IMR-90 (cell line): ENCODE measurements around the gene ATF6B. TPM values are rescaled to one million over a fixed set of nuclear protein-coding genes. Genes with fewer than 3 reads are reported as not detected.
A peak's percentile ranks its signal among the peaks of the same experiment; 100 is the strongest.

ENCODE experiments used
- ATAC-seq: fragments of 200-7000 bp; cut with Tn5 transposase; 2 replicates; pipeline ENCODE4 v1.9.1; 2020; ENCODE audit warnings: low read depth, mild to moderate bottlenecking, moderate library complexity
- BruUV-seq: library from RNA; stranded (reverse); fragments of 400-500 nt; replicated peaks from 2 replicates; lab custom pipeline; 2021; lab: Mats Ljungman, UMichigan
- CTCF ChIA-PET: fragments of 300-600 bp; formaldehyde crosslinking; extraction: SDS; loops from one replicate; lab custom pipeline; 2021; ENCODE audit warnings: antibody characterized with exemption; lab: Yijun Ruan, JAX
- POLR2A ChIA-PET: fragments of 300-600 bp; sonication (Branson Sonifier 250); formaldehyde crosslinking; loops from one replicate; lab custom pipeline; 2022; ENCODE audit warnings: antibody characterized with exemption; ENCODE audit not compliant: unreplicated experiment; lab: Charles Lee
- DNase-seq: peaks from one replicate; pipeline ENCODE4 v3.0.0; 2013
- H2AFZ ChIP-seq: replicated peaks from 2 replicates; pipeline ENCODE3; 2013; ENCODE audit warnings: low read length, mild to moderate bottlenecking; ENCODE audit not compliant: poor library complexity
- H2AK5ac ChIP-seq: 2 replicates; pipeline ENCODE4 v1.6.1; 2013; ENCODE audit warnings: low read depth, low read length, inconsistent platforms
- H2AK9ac ChIP-seq: replicated peaks from 2 replicates; pipeline ENCODE3; 2013; ENCODE audit warnings: mild to moderate bottlenecking, low read depth, low read length, moderate library complexity; ENCODE audit not compliant: poor library complexity
- H2BK120ac ChIP-seq: 2 replicates; pipeline ENCODE4 v1.6.1; 2013; ENCODE audit warnings: low read depth, low read length, inconsistent platforms
- H2BK15ac ChIP-seq: 3 replicates; pipeline ENCODE4 v1.6.1; 2013; ENCODE audit warnings: low read depth, low read length, inconsistent platforms
- H2BK20ac ChIP-seq: 2 replicates; pipeline ENCODE4 v1.6.1; 2013; ENCODE audit warnings: low read depth, mild to moderate bottlenecking, inconsistent platforms, low read length, moderate library complexity
- H2BK5ac ChIP-seq: 2 replicates; pipeline ENCODE4 v1.6.1; 2013; ENCODE audit warnings: mild to moderate bottlenecking, low read depth, low read length, inconsistent platforms; ENCODE audit not compliant: poor library complexity, severe bottlenecking
- H3K14ac ChIP-seq: replicated peaks from 2 replicates; pipeline ENCODE4 v1.6.1; 2013; ENCODE audit warnings: low read depth, low read length, inconsistent platforms
- H3K18ac ChIP-seq: 2 replicates; pipeline ENCODE4 v1.6.1; 2013; ENCODE audit warnings: low read depth, low read length, control low read depth
- H3K23ac ChIP-seq: 2 replicates; pipeline ENCODE4 v1.6.1; 2013; ENCODE audit warnings: low read depth, low read length, inconsistent platforms
- H3K27ac ChIP-seq: 2 replicates; pipeline ENCODE4 v1.5.1; 2013; ENCODE audit warnings: mild to moderate bottlenecking, control low read depth, low read length; ENCODE audit not compliant: insufficient read depth
- H3K27me3 ChIP-seq: 2 replicates; pipeline ENCODE4 v1.6.1; 2013; ENCODE audit warnings: low read length; ENCODE audit not compliant: control insufficient read depth, insufficient read depth
- H3K36me3 ChIP-seq: 2 replicates; pipeline ENCODE4 v1.6.1; 2013; ENCODE audit warnings: low read length, mixed read lengths; ENCODE audit not compliant: control insufficient read depth, insufficient read depth
- H3K4ac ChIP-seq: 2 replicates; pipeline ENCODE4 v1.6.1; 2013; ENCODE audit warnings: low read depth, low read length, inconsistent platforms
- H3K4me1 ChIP-seq: 2 replicates; pipeline ENCODE4 v1.6.1; 2013; ENCODE audit warnings: low read length, mixed read lengths; ENCODE audit not compliant: control insufficient read depth, insufficient read depth
- H3K4me2 ChIP-seq: 2 replicates; pipeline ENCODE4 v1.6.1; 2013; ENCODE audit warnings: low read depth, mild to moderate bottlenecking, control low read depth, low read length, moderate library complexity
- H3K4me3 ChIP-seq: 2 replicates; pipeline ENCODE4 v1.5.1; 2013; ENCODE audit warnings: low read depth, mild to moderate bottlenecking, control low read depth, low read length, moderate library complexity; ENCODE audit not compliant: insufficient read depth
- H3K56ac ChIP-seq: 2 replicates; pipeline ENCODE4 v1.6.1; 2013; ENCODE audit warnings: low read length, inconsistent platforms; ENCODE audit not compliant: insufficient read depth; ENCODE audit errors: extremely low read depth
- H3K79me1 ChIP-seq, 2 experiments: 2 replicates each; pipeline ENCODE4 v1.6.1; 2013; ENCODE audit warnings: low read length in 2 of 2, inconsistent platforms in 1 of 2, low read depth in 1 of 2
- H3K9ac ChIP-seq: 2 replicates; pipeline ENCODE4 v1.6.1; 2013; ENCODE audit warnings: low read depth, low read length, control low read depth
- H3K9me1 ChIP-seq: 2 replicates; pipeline ENCODE4 v1.6.1; 2013; ENCODE audit warnings: low read length, inconsistent platforms; ENCODE audit not compliant: insufficient read depth
- H3K9me3 ChIP-seq: 2 replicates; pipeline ENCODE4 v1.6.1; 2013; ENCODE audit warnings: low read length; ENCODE audit not compliant: control insufficient read depth, insufficient read depth
- H4K20me1 ChIP-seq: 2 replicates; pipeline ENCODE4 v1.6.1; 2013; ENCODE audit warnings: low read length, inconsistent platforms; ENCODE audit not compliant: insufficient read depth
- H4K5ac ChIP-seq: 2 replicates; pipeline ENCODE4 v1.6.1; 2013; ENCODE audit warnings: mild to moderate bottlenecking, low read depth, low read length, control low read depth
- H4K8ac ChIP-seq, 2 experiments: 2 replicates each; pipeline ENCODE4 v1.6.1; 2013; ENCODE audit warnings: low read depth in 2 of 2, low read length in 2 of 2, control low read depth in 1 of 2, inconsistent platforms in 1 of 2
- H4K91ac ChIP-seq: 2 replicates; pipeline ENCODE4 v1.6.1; 2013; ENCODE audit warnings: low read depth, low read length, inconsistent platforms; ENCODE audit not compliant: insufficient read depth
- CEBPB ChIP-seq: IDR thresholded peaks from 2 replicates; pipeline ENCODE4 v1.6.1; 2012; ENCODE audit warnings: low read depth, low read length, improper control_type of control experiment
- CHD1 ChIP-seq: IDR thresholded peaks from 2 replicates; pipeline ENCODE4 v1.6.1; 2012; ENCODE audit warnings: low read depth, low read length, improper control_type of control experiment
- CTCF ChIP-seq: conservative IDR thresholded peaks from 2 replicates; pipeline ENCODE4 v1.5.1; 2012; ENCODE audit warnings: mild to moderate bottlenecking, low read depth, low read length, improper control_type of control experiment
- FOS ChIP-seq: fragments of 150-350 bp; IDR thresholded peaks from 2 replicates; pipeline ENCODE4 v1.6.1; 2016; ENCODE audit warnings: low read depth, low read length
- MAFK ChIP-seq: IDR thresholded peaks from 2 replicates; pipeline ENCODE4 v1.6.1; 2012; ENCODE audit warnings: low read depth, low read length, improper control_type of control experiment
- MAZ ChIP-seq: IDR thresholded peaks from 2 replicates; pipeline ENCODE4 v1.6.1; 2012; ENCODE audit warnings: low read depth, mild to moderate bottlenecking, low read length, improper control_type of control experiment, moderate library complexity, borderline replicate concordance
- MXI1 ChIP-seq: IDR thresholded peaks from 2 replicates; pipeline ENCODE4 v1.6.1; 2012; ENCODE audit warnings: low read depth, mild to moderate bottlenecking, low read length, moderate library complexity, borderline replicate concordance
- NFE2L2 ChIP-seq: fragments of 150-350 bp; IDR thresholded peaks from 2 replicates; pipeline ENCODE4 v1.6.1; 2016; ENCODE audit warnings: low read depth, mild to moderate bottlenecking, low read length
- POLR2A ChIP-seq: IDR thresholded peaks from 2 replicates; pipeline ENCODE4 v1.6.1; 2012; ENCODE audit warnings: mild to moderate bottlenecking, low read depth, low read length
- RCOR1 ChIP-seq: IDR thresholded peaks from 2 replicates; pipeline ENCODE4 v1.6.1; 2012; ENCODE audit warnings: mild to moderate bottlenecking, low read length, improper control_type of control experiment; ENCODE audit not compliant: insufficient replicate concordance
- RFX5 ChIP-seq: IDR thresholded peaks from 2 replicates; pipeline ENCODE4 v1.8.0; 2012; ENCODE audit warnings: low read depth, mild to moderate bottlenecking, low read length, moderate library complexity
- SMC3 ChIP-seq: fragments of 150-350 bp; IDR thresholded peaks from 2 replicates; pipeline ENCODE4 v1.6.1; 2016; ENCODE audit warnings: low read depth, mild to moderate bottlenecking, antibody characterized with exemption, low read length, moderate library complexity
- WGBS, 2 experiments: methylation state at CpG; one replicate each; pipeline versions ENCODE4 v1.1.5 to v1.1.7; 2013; ENCODE audit warnings: missing lambda C conversion rate in 2 of 2; ENCODE audit not compliant: insufficient read length in 1 of 2; ENCODE audit errors: extremely low coverage in 2 of 2; 5-methylcytosine and 5-hydroxymethylcytosine counted together
- dilution Hi-C: fragments of 300-500 bp; cut with HindIII; formaldehyde crosslinking; loops from one replicate; pipeline ENCODE4 v1.14.3; 2018; ENCODE audit warnings: low sequenced_read_pairs; ENCODE audit not compliant: unreplicated experiment
- in situ Hi-C: fragments of 300-500 bp; cut with MboI; formaldehyde crosslinking; loops from 3 replicates; pipeline ENCODE4 v1.14.3; 2019; ENCODE audit warnings: low sequenced_read_pairs, inconsistent platforms, mixed read lengths
- intact Hi-C: fragments of 100-400 bp; cut with micrococcal nuclease; formaldehyde crosslinking; loops from 2 replicates; pipeline ENCODE4 v1.10.0; 2022
- polyA plus RNA-seq, 3 experiments: library from polyadenylated mRNA; depleted of rRNA; stranded (reverse); fragments of >200 nt; gene quantifications; 2 replicates each; pipeline ENCODE4 v1.2.3, GENCODE V29; 2012; ENCODE audit warnings: low replicate concordance in 1 of 3
- total RNA-seq: library from RNA; depleted of rRNA; stranded (reverse); fragments of >200 nt; gene quantifications from 2 replicates; pipeline ENCODE4 v1.2.3, GENCODE V29; 2012
- TF ChIP-seq, protein P1 (sequence below): fragments of 150-350 bp; IDR thresholded peaks from 2 replicates; pipeline ENCODE4 v1.6.1; 2017; ENCODE audit warnings: mild to moderate bottlenecking, antibody characterized with exemption, low read length, low read depth

Gene ATF6B
- total and polyA plus RNA-seq, 2 of the 4 experiments (the other 2 are of a cell fraction), result 7.9 to 69.6 TPM

- ChIA-PET CTCF (interaction anchor here (1.0 to 1.1 kb wide), 2 partner anchors 39 to 44 kb away, joined by 3 read pairs; partner anchors contain the start of gene TNXB), POLR2A (no interaction called here)
- dilution Hi-C loops (no loop called here), intact Hi-C loops (loop anchor here (1.0 to 10.0 kb wide), 7 partner anchors 23 to 252 kb away; partner anchors contain the start of genes AGPAT1, SKIC2 and ZBTB12), in situ Hi-C loops (no loop called here)
- H3K4me1 ChIP-seq, result peaks cover 23% of the 10 kb centered on the region
- H3K27me3 ChIP-seq, result no peaks in the 10 kb centered on the region; the same call in 1 of the 2 replicates
- peak within 1 kb of the TSS; percentile 67 for H3K4me3 ChIP-seq
- peak within 1 kb of the TSS; percentile 84 for H3K4ac ChIP-seq
- H2AK5ac ChIP-seq, result peak within 1 kb of the TSS; percentile 69; the same call in 1 of the 2 replicates
- peak within 1 kb of the TSS; percentile 96 for H3K23ac ChIP-seq
- peak within 1 kb of the TSS; percentile 84 for H3K27ac ChIP-seq
- peak within 1 kb of the TSS; percentile 78 for H3K56ac ChIP-seq
- peaks cover 12% of the 10 kb centered on the region for H3K36me3 ChIP-seq
- peak within 1 kb of the TSS; percentile 78 for H2BK120ac ChIP-seq
- no peaks in the 10 kb centered on the region for H4K20me1 ChIP-seq
- H4K91ac ChIP-seq, result peak within 1 kb of the TSS; percentile 86
- H2BK15ac ChIP-seq, result peak within 1 kb of the TSS; percentile 54; the same call in 2 of the 3 replicates
- ATAC-seq, result peak; percentile 80
- DNase-seq, result peak; percentile 91
- peak within 1 kb of the TSS; percentile 65 for H4K5ac ChIP-seq
- 5% methylated on average over 4 of the region's 52 CpGs; no CpG with 5 or more reads in 1 of the 2 experiments for WGBS, 2 experiments
- H3K4me2 ChIP-seq, result peak within 1 kb of the TSS; percentile 79
- H3K9me3 ChIP-seq, result peaks cover 1% of the 10 kb centered on the region; the same call in 1 of the 2 replicates
- H4K8ac ChIP-seq, result peak within 1 kb of the TSS; percentile 75 to 96
- H3K14ac ChIP-seq, result peak within 1 kb of the TSS; percentile 90
- peak within 1 kb of the TSS; percentile 82 for H2BK5ac ChIP-seq
- peaks cover 6 to 34% of the 10 kb centered on the region in 2 experiments for H3K79me1 ChIP-seq
- peak within 1 kb of the TSS; percentile 70 for H3K9ac ChIP-seq
- H2AFZ ChIP-seq, result peak within 1 kb of the TSS; percentile 96
- TSS peak; percentile 84 for BruUV-seq
- H3K9me1 ChIP-seq, result 0 out of 2 replicates have a peak, but pooled peaks cover 4% of the 10 kb centered on the region
- H2BK20ac ChIP-seq, result peak within 1 kb of the TSS; percentile 79
- peak within 1 kb of the TSS; percentile 98 for H2AK9ac ChIP-seq
- H3K18ac ChIP-seq, result peak within 1 kb of the TSS; percentile 46
- TF ChIP-seq MAZ, result peak; percentile 67; the same call in 1 of the 2 replicates
- TF ChIP-seq NFE2L2, result no peak
- 0 out of 2 replicates have a peak, but pooled peaks have one; percentile 13 for TF ChIP-seq POLR2A
- TF ChIP-seq MAFK, result no peak
- TF ChIP-seq SMC3, result 0 out of 2 replicates have a peak, but pooled peaks have one; percentile 11
- TF ChIP-seq CEBPB, result peak; percentile 6; the same call in 1 of the 2 replicates
- no peak for TF ChIP-seq RCOR1
- TF ChIP-seq MXI1, result no peak
- TF ChIP-seq CTCF, result 0 out of 2 replicates have a peak, but pooled peaks have one; percentile 26
- TF ChIP-seq, protein P1, sequence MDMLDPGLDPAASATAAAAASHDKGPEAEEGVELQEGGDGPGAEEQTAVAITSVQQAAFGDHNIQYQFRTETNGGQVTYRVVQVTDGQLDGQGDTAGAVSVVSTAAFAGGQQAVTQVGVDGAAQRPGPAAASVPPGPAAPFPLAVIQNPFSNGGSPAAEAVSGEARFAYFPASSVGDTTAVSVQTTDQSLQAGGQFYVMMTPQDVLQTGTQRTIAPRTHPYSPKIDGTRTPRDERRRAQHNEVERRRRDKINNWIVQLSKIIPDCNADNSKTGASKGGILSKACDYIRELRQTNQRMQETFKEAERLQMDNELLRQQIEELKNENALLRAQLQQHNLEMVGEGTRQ, result no peak
- peak; percentile 23; the same call in 1 of the 2 replicates for TF ChIP-seq CHD1
- TF ChIP-seq RFX5, result no peak
- no peak for TF ChIP-seq FOS
These were observed 25.8 kb upstream of the ATF6B start, which contains the start of gene PPT2 for GRCh38 chr6:32153564-32154513. PPT2 (plus strand) TSS chr6:32154141; CDS start chr6:32154595, 454 bp downstream.
